Prostate gland (tissue), 2 donors: Measurements from ENCODE around the gene RPS23. TPM values are rescaled to one million over a fixed set of nuclear protein-coding genes. Genes with fewer than 3 reads are reported as not detected.

Experiments used
- DNase-seq: peaks from one replicate; pipeline ENCODE4 v3.0.0-alpha.2; 2019; ENCODE audit warnings: low spot score
- H3K27ac ChIP-seq, 2 donors: fragments of 200-600 bp; sonication (generic); 2 replicates each; pipeline ENCODE4 v1.5.1; 2017 to 2019
- H3K27me3 ChIP-seq: fragments of 200-600 bp; sonication (generic); replicated peaks from 2 replicates; pipeline ENCODE4 v1.5.1; 2019; ENCODE audit not compliant: insufficient read depth
- H3K36me3 ChIP-seq, 2 donors: fragments of 200-600 bp; sonication (generic); 1 replicate in 1 of 2; 2 replicates in 1 of 2; pipeline versions ENCODE4 v1.5.1 to v1.8.1; 2017 to 2019
- H3K4me1 ChIP-seq: fragments of 200-600 bp; sonication (generic); replicated peaks from 2 replicates; pipeline ENCODE4 v1.5.1; 2019
- H3K4me3 ChIP-seq, 2 donors: fragments of 200-600 bp; sonication (generic); 2 replicates each; pipeline ENCODE4 v1.5.1; 2017 to 2019
- H3K9me3 ChIP-seq: fragments of 200-600 bp; sonication (generic); 2 replicates; pipeline ENCODE4 v1.5.1; 2017
- CTCF ChIP-seq, 4 experiments: fragments of 200-600 bp in 2 of 4; fragments of 450-650 bp in 2 of 4; sonication (generic) in 2 of 4; IDR thresholded peaks; 1 replicate in 3 of 4; 2 replicates in 1 of 4; pipeline ENCODE4 v1.5.1; 2016 to 2019; ENCODE audit warnings: antibody characterized with exemption in 4 of 4, mild to moderate bottlenecking in 2 of 4, moderate library complexity in 2 of 4
- POLR2A ChIP-seq: fragments of 450-650 bp; IDR thresholded peaks from one replicate; pipeline ENCODE4 v1.6.1; 2016; ENCODE audit warnings: antibody characterized with exemption, mild to moderate bottlenecking
- POLR2AphosphoS5 ChIP-seq: sonication (generic); formaldehyde crosslinking; IDR thresholded peaks from one replicate; pipeline ENCODE4 v1.6.1; 2017; ENCODE audit warnings: antibody characterized with exemption
- WGBS: methylation state at CpG from one replicate; pipeline ENCODE4 v1.1.5; 2018; 5-methylcytosine and 5-hydroxymethylcytosine counted together
- intact Hi-C: fragments of 100-400 bp; cut with DNase I; formaldehyde crosslinking; loops from one replicate; pipeline ENCODE4 v1.14.2; 2022
- total RNA-seq, 2 donors: library from RNA; depleted of rRNA; stranded (reverse); fragments of >200 nt; gene quantifications; one replicate each; pipeline ENCODE4 v1.1.0, GENCODE V29; 2016

The RPS23 gene
- total RNA-seq, 2 donors from 2014 or later, result 1,357 to 2,937 TPM

- Histone ChIP-seq H3K9me3 (no peaks in the 10 kb centered on the region), H3K27ac (no peak overlapping the region), H3K36me3 (no peaks in the 10 kb centered on the region), H3K4me1 (no peaks in the 10 kb centered on the region), H3K27me3 (no peaks in the 10 kb centered on the region), H3K4me3 (no peak overlapping the region)
- 46% methylated on average over 4 of the region's 4 CpGs for WGBS
- DNase-seq, result no peak
- intact Hi-C loops, result no loop called here
- TF ChIP-seq CTCF (IDR thresholded peaks at IDR 0.05), result no peak
Measured at GRCh38 chr5:82265047-82265446, 13.1 kb downstream of the RPS23 start.

GRCh38 chr5:82259172-82259800 is 18.9 kb downstream of the RPS23 start:
- no peak overlapping the region for H3K27ac ChIP-seq
- H3K9me3 ChIP-seq, result no peaks in the 10 kb centered on the region
- intact Hi-C loops, result no loop called here
- H3K4me3 ChIP-seq, result no peak overlapping the region
- WGBS, result 80% methylated on average over 3 of the region's 3 CpGs
- H3K27me3 ChIP-seq, result no peaks in the 10 kb centered on the region
- DNase-seq, result no peak
- H3K4me1 ChIP-seq, result no peaks in the 10 kb centered on the region
- no peaks in the 10 kb centered on the region for H3K36me3 ChIP-seq
- TF ChIP-seq POLR2A (no peak), CTCF (IDR thresholded peaks at IDR 0.05) (peak in 2 of 4 experiments; percentile 25 to 28)

GRCh38 chr5:82257729-82258128 is 20.4 kb downstream of the RPS23 start:
- intact Hi-C loops, result no loop called here
- Histone ChIP-seq H3K4me3 (no peak overlapping the region), H3K27me3 (no peaks in the 10 kb centered on the region), H3K9me3 (no peaks in the 10 kb centered on the region), H3K4me1 (no peaks in the 10 kb centered on the region), H3K27ac (no peak overlapping the region), H3K36me3 (no peaks in the 10 kb centered on the region)
- TF ChIP-seq POLR2A (no peak), CTCF (IDR thresholded peaks at IDR 0.05) (no peak), POLR2AphosphoS5 (no peak)
- DNase-seq, result no peak
- WGBS, result 73% methylated on average over 3 of the region's 3 CpGs

GRCh38 chr5:82257247-82257646 is 20.9 kb downstream of the RPS23 start:
- no peak for TF ChIP-seq CTCF (IDR thresholded peaks at IDR 0.05)
- TF ChIP-seq POLR2AphosphoS5, result no peak
- no peak for TF ChIP-seq POLR2A
- 96% methylated on average over 2 of the region's 2 CpGs for WGBS

GRCh38 chr5:82255844-82256243 is 22.3 kb downstream of the RPS23 start:
- 48% methylated on average over 1 of the region's 1 CpG for WGBS

More at GRCh38 chr5:82257247-82257646, 20.9 kb downstream of the RPS23 start:
- H3K4me1 ChIP-seq, result no peaks in the 10 kb centered on the region
- H3K4me3 ChIP-seq, result no peak overlapping the region
- intact Hi-C loops, result no loop called here
- no peak for DNase-seq
- H3K27me3 ChIP-seq, result no peaks in the 10 kb centered on the region
- H3K27ac ChIP-seq, result no peak overlapping the region
- H3K36me3 ChIP-seq, result no peaks in the 10 kb centered on the region
- no peaks in the 10 kb centered on the region for H3K9me3 ChIP-seq

More at GRCh38 chr5:82255844-82256243, 22.3 kb downstream of the RPS23 start:
- Histone ChIP-seq H3K4me3 (no peak overlapping the region), H3K27ac (no peak overlapping the region), H3K9me3 (no peaks in the 10 kb centered on the region), H3K36me3 (no peaks in the 10 kb centered on the region), H3K4me1 (no peaks in the 10 kb centered on the region), H3K27me3 (no peaks in the 10 kb centered on the region)
- no peak for DNase-seq
- TF ChIP-seq POLR2AphosphoS5, result no peak
- no peak for TF ChIP-seq POLR2A
- TF ChIP-seq CTCF (IDR thresholded peaks at IDR 0.05), result no peak
- intact Hi-C loops, result no loop called here
